Activated naive CD4-positive, alpha-beta T cell treated with anti-CD3 and anti-CD28 coated beads, Interleukin-2, amount 50 U/mL, for 24 hours (primary cell): ENCODE results near the gene PEAK3.

Experiments used
- H3K27ac Mint-ChIP-seq: one replicate; pipeline ENCODE4 v1.8.0; 2021; ENCODE audit warnings: mild to moderate bottlenecking, mixed read lengths
- H3K27me3 Mint-ChIP-seq: one replicate; pipeline ENCODE4 v1.8.0; 2021; ENCODE audit warnings: mixed read lengths
- H3K36me3 Mint-ChIP-seq: one replicate; pipeline ENCODE4 v1.8.0; 2021; ENCODE audit warnings: mixed read lengths
- H3K4me1 Mint-ChIP-seq: one replicate; pipeline ENCODE4 v1.8.0; 2021; ENCODE audit warnings: mixed read lengths
- H3K4me3 Mint-ChIP-seq: one replicate; pipeline ENCODE4 v1.8.0; 2021; ENCODE audit warnings: mild to moderate bottlenecking, mixed read lengths
- H3K9me3 Mint-ChIP-seq: one replicate; pipeline ENCODE4 v1.8.0; 2021; ENCODE audit warnings: mixed read lengths

Gene PEAK3

DNA sequence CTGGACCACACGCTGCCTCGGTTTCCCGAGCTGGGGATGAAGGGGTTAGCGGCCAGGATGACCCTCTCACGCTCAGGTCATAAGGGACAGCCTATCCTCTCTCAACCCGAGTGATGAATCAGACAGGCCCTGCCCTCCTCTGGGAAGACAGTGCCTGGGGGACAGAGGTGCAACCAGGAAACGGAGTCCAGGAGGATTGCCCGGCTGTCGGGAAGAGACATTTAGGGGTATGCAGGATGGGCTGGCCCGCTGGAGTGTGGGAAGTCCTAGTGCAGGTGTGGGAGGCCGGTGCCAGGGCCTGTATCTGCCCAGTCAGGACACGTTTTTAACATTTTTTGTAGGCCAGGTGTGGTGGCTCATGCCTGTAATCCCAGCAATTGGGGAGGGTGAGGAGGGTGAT is 38.1 kb upstream of the PEAK3 start:
- Mint-ChIP-seq H3K4me1 (no peaks in the 10 kb centered on the region), H3K36me3 (peaks cover 4% of the 10 kb centered on the region), H3K27ac (no peak overlapping the region), H3K9me3 (peaks cover 2% of the 10 kb centered on the region), H3K27me3 (peaks cover 2% of the 10 kb centered on the region), H3K4me3 (no peak overlapping the region)

DNA sequence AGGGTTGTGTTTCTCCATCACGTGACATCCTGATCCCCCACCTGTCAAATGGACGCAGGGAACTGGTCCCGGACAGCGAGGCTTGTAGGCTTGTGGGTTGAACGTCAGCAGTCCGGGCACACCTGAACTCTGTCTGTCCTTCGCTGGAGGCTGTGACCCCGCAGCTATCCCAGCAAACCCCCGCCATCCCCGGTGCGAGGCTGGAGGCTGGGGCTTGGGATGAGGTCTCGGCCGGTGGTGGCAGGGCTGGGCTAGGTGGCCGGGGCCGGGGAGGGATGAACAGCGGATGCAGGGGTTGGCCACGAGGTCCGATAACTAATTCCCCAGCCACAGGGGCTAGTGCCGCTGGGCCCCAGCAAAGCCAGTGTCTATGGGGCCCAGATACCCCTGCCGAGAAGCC is 37.6 kb upstream of the PEAK3 start:
- Mint-ChIP-seq H3K9me3 (peaks cover 7% of the 10 kb centered on the region), H3K4me1 (no peaks in the 10 kb centered on the region), H3K36me3 (peaks cover 7% of the 10 kb centered on the region), H3K27me3 (peaks cover 7% of the 10 kb centered on the region), H3K4me3 (no peak overlapping the region), H3K27ac (no peak overlapping the region)

DNA sequence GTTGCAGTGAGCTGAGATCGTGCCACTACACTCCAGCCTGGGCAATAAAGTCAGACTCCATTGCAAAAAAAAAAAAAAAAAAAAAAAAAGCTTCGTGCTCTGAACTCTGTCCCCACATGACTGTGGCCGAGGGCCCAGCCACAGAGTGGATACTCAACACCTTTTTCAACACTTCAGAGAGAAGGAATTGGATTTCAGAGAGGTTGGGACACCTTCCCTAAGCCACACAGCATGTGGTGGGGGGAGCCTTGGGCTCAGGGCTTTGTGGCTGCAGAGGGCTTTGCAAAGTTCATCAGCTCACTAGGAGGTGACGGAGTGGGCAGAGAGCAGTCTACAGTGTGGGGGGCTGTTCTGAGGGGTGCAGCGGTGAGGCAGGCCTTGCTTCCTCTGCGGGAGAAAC is 36.9 kb upstream of the PEAK3 start:
- Mint-ChIP-seq H3K4me1 (no peaks in the 10 kb centered on the region), H3K4me3 (no peak overlapping the region), H3K9me3 (peaks cover 8% of the 10 kb centered on the region), H3K36me3 (peaks cover 7% of the 10 kb centered on the region), H3K27ac (no peak overlapping the region), H3K27me3 (peaks cover 8% of the 10 kb centered on the region)

DNA sequence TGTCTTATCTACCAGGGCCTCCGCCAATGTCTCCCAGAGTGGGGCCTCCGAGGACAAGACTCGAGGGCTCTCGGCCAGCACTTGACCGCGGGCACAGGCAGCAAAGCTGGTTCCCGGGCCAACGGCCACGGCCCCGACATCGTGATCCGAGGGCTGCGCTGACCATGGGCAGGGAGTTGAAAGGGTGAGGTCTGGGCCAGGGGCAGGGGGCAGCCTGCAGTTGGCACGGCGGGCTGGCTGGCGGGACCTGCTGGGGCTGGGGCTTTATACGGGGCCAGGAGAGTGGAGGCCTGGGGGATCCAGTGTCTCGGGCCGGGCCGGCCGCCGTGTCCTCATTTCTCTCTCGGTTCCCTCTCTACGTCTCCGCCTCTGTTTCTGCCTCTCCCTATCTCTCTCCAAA is 35.8 kb upstream of the PEAK3 start:
- Mint-ChIP-seq H3K36me3 (peaks cover 7% of the 10 kb centered on the region), H3K27me3 (peaks cover 17% of the 10 kb centered on the region), H3K4me1 (no peaks in the 10 kb centered on the region), H3K4me3 (no peak overlapping the region), H3K27ac (no peak overlapping the region), H3K9me3 (peaks cover 8% of the 10 kb centered on the region)

DNA sequence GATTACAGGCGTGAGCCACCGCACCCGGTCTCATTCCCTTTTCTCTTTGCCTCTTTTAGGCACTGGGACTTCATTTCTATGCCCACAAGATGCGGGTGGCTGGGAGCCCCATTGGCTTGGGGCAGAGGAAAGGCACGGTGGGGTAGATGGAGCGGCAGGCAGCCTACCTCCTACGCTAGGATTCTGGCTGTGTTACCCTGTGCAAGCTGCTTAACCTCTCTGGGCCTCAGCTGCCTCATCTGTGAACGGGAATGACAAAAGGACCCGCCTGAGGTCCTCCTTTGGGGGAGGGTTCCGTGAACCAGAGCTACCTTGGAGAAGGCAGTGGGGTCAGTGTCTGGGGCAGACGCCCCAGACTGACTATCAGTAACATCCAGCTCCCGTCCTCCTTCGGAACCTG is 35.3 kb upstream of the PEAK3 start:
- H3K27ac Mint-ChIP-seq = no peak overlapping the region
- H3K36me3 Mint-ChIP-seq = peaks cover 7% of the 10 kb centered on the region
- H3K27me3 Mint-ChIP-seq = peaks cover 17% of the 10 kb centered on the region
- no peaks in the 10 kb centered on the region for H3K4me1 Mint-ChIP-seq
- no peak overlapping the region for H3K4me3 Mint-ChIP-seq
- H3K9me3 Mint-ChIP-seq = peaks cover 8% of the 10 kb centered on the region

DNA sequence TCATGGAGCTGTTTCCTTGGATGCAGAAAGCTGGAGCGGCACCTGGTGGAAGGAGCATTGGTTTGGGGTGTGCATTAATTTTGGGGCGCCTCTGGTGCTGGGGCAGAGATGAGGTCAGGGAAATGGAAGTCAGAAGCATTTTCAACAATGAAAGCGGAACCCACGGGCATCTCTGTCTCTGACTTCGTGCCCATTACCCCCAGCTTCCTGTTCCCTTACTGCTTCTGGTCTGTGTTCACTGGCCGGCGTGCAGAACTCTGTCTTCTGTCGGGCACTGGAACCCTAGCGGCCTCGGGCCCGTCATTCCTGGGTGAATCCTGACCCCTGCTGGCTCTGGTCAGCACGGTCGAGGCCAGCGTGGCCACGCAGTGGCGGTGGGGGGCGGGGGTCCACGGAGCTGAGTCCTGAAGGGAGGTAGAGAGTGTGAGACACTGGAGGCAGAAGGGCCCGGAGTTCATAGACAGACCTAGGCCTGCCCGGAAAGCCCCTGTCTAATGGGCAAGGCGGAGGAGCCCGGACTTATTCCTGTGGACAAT is 33.9 kb upstream of the PEAK3 start:
- H3K27ac Mint-ChIP-seq = no peak overlapping the region
- H3K36me3 Mint-ChIP-seq = peaks cover 7% of the 10 kb centered on the region
- no peaks in the 10 kb centered on the region for H3K4me1 Mint-ChIP-seq
- H3K27me3 Mint-ChIP-seq = peaks cover 17% of the 10 kb centered on the region
- H3K4me3 Mint-ChIP-seq = no peak overlapping the region
- peaks cover 8% of the 10 kb centered on the region for H3K9me3 Mint-ChIP-seq

DNA sequence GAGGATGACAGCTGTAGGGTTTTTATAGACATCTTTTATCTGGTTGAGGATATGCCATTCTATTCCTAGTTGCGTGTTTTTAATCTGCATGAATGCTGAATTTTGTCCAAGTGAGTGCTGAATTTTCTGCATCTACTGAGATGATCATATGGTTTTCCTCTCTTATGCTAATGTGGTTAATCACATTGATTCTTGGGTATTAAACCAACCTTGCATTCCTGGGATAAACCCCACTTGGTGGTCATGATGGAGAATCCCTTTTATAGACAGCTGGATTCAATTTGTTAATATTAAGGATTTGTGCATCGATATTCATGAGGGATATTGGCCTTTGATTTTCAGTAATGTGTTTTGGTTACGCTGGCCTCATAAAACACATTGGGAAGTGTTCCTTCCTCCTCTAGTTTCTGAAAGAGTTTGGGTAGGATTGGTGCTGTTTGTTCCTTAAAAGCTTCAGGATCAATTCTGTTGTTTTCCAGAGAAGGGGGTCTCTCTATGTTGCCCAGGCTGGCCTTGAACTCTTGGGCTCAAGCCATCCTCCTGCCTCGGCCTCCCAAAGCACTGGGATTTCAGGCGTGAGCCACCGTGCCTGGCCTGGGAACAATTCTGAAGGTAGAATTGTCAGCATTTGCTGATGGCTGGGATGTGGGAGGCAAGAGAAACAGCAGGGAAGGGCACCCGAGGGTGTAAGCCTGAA is 33.3 kb upstream of the PEAK3 start:
- no peaks in the 10 kb centered on the region for H3K4me1 Mint-ChIP-seq

DNA sequence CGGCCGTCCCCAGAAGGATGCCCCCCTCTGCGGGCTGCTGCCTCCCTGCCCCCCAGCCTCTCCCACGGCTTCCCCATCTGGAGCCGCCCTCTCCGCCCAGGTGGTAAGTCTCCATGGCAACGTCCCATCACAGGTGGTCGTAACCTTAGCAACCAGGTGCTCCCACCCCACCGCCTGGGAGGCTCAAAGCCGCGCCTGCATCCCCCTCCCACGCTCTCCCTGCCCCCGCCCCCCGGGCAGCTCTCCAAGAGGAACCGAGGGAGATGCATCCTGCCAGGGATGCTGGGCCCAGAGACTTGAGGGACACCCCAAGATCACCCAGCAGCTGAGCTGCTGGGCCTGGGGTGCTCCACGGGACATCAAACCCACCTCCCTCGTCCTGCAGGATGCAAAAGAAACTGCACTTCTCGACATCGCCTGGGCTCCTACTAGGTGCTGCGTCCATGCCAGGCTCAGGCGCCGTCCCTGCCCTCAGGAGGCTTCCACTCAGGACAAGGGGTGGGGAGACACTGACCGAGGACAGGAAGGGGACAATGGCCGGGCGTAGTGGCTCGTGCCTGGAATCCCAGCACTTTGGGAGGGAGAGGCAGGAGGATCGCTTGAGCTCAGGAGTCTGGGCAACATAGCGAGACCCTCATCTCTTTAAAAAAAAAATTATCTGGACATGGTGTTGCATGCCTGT is 31.0 kb upstream of the PEAK3 start:
- Mint-ChIP-seq H3K36me3 (peaks cover 7% of the 10 kb centered on the region), H3K27ac (no peak overlapping the region), H3K4me3 (no peak overlapping the region), H3K4me1 (peaks cover 3% of the 10 kb centered on the region), H3K9me3 (peaks cover 8% of the 10 kb centered on the region), H3K27me3 (peaks cover 28% of the 10 kb centered on the region)

More for the DNA sequence above, 33.3 kb upstream of the PEAK3 start:
- Mint-ChIP-seq H3K27me3 (peaks cover 17% of the 10 kb centered on the region), H3K36me3 (peaks cover 7% of the 10 kb centered on the region), H3K9me3 (peaks cover 8% of the 10 kb centered on the region), H3K27ac (no peak overlapping the region), H3K4me3 (no peak overlapping the region)

DNA sequence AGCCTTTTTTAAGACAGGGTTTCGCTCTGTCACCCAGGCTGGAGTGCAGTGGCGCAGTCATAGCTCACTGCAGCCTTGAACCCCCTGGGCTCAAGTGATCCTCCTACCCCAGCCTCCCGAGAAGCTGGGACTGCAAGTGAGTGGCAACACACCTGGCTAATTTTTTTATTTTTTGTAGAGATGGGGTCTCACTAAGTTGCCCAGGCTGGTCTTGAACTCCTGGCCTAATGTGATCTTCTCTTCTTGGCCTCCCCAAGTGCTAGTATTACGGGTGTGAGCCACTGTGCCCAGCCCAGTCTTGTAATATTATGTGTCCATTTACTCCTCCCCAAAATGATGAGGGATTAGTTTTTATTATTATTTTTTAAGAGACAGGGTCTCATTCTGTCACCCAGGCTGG is 29.1 kb upstream of the PEAK3 start:
- Mint-ChIP-seq H3K4me1 (peaks cover 3% of the 10 kb centered on the region), H3K9me3 (peaks cover 8% of the 10 kb centered on the region), H3K27me3 (peaks cover 31% of the 10 kb centered on the region), H3K27ac (no peak overlapping the region), H3K4me3 (no peak overlapping the region), H3K36me3 (peaks cover 7% of the 10 kb centered on the region)

DNA sequence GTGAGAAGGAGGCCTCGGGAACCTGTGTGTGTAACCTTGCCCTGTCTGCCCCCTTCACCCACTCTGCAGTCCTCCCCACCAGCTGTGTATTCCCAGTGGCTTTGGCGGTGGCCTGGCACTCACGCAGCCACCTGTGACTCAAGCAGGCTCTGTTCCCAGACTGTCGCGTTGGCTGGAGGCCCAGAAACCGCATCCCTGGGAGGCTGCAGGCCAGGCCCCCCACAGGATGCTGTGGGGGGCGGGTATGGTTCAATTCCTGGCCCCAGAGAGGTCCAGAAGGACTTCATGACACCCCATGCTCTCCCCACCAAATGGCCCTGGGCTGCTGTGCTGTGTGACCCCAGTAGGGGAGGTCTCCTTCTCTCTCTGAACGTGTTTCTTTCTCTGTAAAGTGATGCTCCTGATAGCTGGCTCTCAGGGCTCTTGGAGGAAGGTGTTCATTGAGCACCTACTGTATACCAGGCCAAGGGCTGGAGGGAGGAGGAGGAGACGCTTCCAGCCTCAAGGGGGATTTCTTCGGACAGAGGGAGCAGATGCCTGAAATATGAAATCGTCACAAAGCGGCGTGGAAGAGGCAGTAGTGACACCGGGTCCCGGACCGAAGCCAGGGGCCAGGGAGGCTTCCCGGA is 27.9 kb upstream of the PEAK3 start:
- peaks cover 3% of the 10 kb centered on the region for H3K4me1 Mint-ChIP-seq
- H3K36me3 Mint-ChIP-seq = peaks cover under 1% of the 10 kb centered on the region
- no peak overlapping the region for H3K4me3 Mint-ChIP-seq
- peaks cover 27% of the 10 kb centered on the region for H3K27me3 Mint-ChIP-seq
- H3K9me3 Mint-ChIP-seq = peaks cover 4% of the 10 kb centered on the region
- H3K27ac Mint-ChIP-seq = no peak overlapping the region

DNA sequence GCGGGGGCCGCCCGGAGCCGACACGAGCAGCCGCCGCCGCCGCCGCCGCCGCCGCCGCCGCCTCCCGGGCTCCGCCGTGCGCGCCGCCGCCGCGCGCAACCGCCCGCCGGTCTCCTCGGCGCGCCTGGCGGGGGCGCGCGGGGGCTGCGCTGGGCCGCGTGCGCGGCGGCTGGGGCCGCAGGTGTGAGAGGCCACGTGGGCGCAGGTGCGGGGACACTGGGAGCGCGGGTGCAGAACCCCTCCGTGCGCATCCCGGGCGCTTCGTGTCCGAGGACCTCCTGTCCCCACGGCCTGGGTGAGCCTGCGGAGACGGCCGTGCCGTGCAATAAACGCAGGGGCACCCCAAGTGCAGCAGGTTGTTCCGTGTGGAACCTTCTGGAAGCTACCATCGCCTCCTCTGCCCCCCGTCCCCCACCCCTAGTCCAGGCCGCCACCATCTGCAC is 26.2 kb upstream of the PEAK3 start, which contains the start of gene LINGO3:
Gene LINGO3, minus strand, starts transcription at position 41 of the 443 bp plus-strand sequence. CDS start 16,378 bp downstream, outside the sequence.
- peak within 1 kb of the TSS; percentile 65 for H3K4me3 Mint-ChIP-seq
- no peaks in the 10 kb centered on the region for H3K9me3 Mint-ChIP-seq
- peaks cover 4% of the 10 kb centered on the region for H3K4me1 Mint-ChIP-seq
- H3K36me3 Mint-ChIP-seq = peaks cover 1% of the 10 kb centered on the region
- H3K27ac Mint-ChIP-seq = peak within 1 kb of the TSS; percentile 63
- H3K27me3 Mint-ChIP-seq = peaks cover 19% of the 10 kb centered on the region

DNA sequence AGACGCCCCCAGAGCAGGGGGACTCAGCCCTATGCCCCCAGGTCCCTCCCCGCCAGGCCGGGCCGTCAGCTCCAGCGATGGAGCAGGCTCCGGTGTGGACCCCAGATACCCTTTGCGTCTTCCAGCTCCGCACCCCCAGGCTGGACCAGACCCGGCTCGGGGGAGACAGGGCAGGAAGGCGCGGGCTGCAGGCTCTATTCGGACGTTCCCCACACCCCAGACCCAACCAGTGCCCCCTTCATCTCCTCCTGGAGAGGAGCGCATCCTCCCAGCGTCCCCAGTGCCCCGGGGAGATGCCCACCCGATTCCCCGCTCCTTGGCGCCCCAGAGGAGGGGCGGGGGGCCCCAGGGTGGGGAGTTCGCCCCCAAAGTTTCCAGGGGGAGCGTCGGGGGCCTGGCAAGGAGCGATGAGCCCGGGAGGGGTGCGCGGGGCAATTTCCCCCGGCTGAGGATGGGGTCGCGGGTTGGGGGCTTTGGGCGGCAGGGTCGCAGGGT is 25.6 kb upstream of the PEAK3 start:
- no peak overlapping the region for H3K27ac Mint-ChIP-seq
- peaks cover 1% of the 10 kb centered on the region for H3K36me3 Mint-ChIP-seq
- H3K27me3 Mint-ChIP-seq = peaks cover 16% of the 10 kb centered on the region
- H3K4me1 Mint-ChIP-seq = peaks cover 10% of the 10 kb centered on the region
- no peak overlapping the region for H3K4me3 Mint-ChIP-seq
- H3K9me3 Mint-ChIP-seq = no peaks in the 10 kb centered on the region

DNA sequence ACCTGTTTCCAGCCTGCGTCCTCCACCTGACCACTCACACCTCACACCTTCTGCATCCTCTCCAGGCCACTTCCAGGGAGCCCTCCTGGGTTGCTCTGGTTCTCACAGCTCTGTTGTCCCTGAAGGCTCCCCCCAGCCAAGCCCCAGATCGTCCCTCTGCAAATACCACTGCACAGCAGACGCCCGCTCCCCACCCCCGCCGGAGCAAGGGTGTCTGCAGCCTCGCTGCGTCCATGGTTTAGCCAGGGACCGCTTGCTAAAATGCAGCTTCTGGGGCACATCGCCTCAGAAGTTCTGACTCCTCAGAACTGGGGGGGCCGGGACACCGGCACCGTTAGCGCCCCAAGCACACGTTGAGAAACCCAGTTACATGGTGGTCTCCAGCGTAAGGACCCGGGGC is 25.0 kb upstream of the PEAK3 start:
- Mint-ChIP-seq H3K27ac (no peak overlapping the region), H3K9me3 (no peaks in the 10 kb centered on the region), H3K36me3 (peaks cover 1% of the 10 kb centered on the region), H3K4me1 (peaks cover 10% of the 10 kb centered on the region), H3K4me3 (peak overlapping the region; percentile 65), H3K27me3 (peaks cover 16% of the 10 kb centered on the region)

DNA sequence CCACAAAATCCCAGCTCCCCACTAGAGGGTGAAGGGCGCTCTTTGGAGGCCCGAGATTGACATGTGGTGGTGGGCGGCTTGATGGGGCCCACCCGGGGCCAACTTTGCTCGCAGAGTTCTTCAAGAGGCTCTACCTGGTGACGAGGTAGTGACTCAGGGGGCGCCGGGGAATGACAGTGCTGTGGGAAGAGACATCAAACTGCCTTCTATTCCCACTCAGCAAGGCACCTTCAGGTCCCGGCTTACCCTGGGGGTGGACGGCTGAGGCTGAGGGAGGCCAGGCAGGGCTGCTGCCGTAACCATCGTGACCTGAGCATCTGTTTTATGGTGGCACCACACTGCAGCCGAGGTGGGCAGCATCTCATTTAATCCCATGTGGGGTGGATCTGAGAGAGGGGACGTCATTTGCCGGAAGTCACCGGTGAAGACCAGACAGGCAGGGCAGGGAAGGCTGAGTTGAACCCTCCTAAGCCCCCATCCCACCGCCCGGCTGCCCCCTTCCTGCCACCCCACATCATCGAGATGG is 24.4 kb upstream of the PEAK3 start:
- Mint-ChIP-seq H3K27me3 (peaks cover 16% of the 10 kb centered on the region), H3K4me3 (no peak overlapping the region), H3K27ac (no peak overlapping the region)

DNA sequence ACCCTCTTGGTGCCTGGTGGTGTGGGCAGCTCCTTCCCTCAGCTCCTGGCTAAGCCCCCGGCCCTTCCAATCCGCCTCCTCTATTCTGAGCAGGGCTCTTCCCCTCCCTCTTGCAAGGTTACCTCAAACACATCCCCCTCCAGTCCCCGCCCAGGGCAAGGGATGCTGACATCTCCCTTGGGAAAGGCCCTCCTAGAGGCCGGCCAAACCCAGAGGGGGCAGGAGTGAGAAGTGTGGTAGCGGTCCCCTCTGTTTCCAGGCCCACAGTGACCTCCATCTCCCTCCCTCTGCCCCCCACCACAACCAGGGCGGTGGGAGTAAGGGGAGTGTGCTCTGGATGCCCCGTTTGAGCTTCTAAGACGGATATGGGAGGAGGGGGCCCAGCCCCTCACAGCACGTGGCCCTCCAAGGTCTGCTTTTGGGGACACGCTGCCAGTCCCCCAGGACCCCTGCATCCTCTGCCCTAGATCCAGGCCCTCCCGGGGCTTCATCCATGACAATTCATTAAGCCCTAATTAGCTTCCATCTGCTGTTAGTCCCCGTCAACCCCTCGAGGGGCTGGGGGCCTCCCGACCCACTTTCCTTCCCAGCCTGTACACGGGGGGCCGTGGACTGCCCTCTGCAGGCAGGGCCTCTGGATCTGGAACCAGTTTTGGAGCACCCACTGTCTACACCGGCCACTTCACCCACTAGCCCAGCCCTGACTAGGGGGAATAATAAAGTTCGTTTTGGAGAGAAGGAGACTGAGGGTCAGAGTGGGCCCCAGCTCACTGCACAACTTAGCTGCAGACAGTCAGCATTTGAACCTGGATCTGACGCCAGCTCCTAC is 23.7 kb upstream of the PEAK3 start:
- Mint-ChIP-seq H3K9me3 (no peaks in the 10 kb centered on the region), H3K4me1 (peaks cover 10% of the 10 kb centered on the region), H3K27ac (no peak overlapping the region), H3K27me3 (peaks cover 16% of the 10 kb centered on the region), H3K36me3 (peaks cover 1% of the 10 kb centered on the region), H3K4me3 (no peak overlapping the region)

More for the DNA sequence above, 24.4 kb upstream of the PEAK3 start:
- Mint-ChIP-seq H3K36me3 (peaks cover 1% of the 10 kb centered on the region), H3K4me1 (peaks cover 10% of the 10 kb centered on the region), H3K9me3 (no peaks in the 10 kb centered on the region)
